GM10266 (cell line): ENCODE measurements around the gene HYOU1.
"Not testable (repeated sequence)": the region's sequence is repeated elsewhere in the genome, so short reads cannot be mapped to it uniquely, and the experiment has no call there.

Experiments
- DNase-seq: peaks from one replicate; pipeline ENCODE4 v3.0.0; 2012; ENCODE audit errors: extremely low spot score
- TF ChIP-seq, protein P1 (sequence below): IDR thresholded peaks from 2 replicates; pipeline ENCODE4 v1.5.1; 2012; ENCODE audit warnings: mild to moderate bottlenecking, low read depth; ENCODE audit not compliant: control insufficient read depth, insufficient read depth; ENCODE audit errors: missing control alignments

The HYOU1 gene, protein sequence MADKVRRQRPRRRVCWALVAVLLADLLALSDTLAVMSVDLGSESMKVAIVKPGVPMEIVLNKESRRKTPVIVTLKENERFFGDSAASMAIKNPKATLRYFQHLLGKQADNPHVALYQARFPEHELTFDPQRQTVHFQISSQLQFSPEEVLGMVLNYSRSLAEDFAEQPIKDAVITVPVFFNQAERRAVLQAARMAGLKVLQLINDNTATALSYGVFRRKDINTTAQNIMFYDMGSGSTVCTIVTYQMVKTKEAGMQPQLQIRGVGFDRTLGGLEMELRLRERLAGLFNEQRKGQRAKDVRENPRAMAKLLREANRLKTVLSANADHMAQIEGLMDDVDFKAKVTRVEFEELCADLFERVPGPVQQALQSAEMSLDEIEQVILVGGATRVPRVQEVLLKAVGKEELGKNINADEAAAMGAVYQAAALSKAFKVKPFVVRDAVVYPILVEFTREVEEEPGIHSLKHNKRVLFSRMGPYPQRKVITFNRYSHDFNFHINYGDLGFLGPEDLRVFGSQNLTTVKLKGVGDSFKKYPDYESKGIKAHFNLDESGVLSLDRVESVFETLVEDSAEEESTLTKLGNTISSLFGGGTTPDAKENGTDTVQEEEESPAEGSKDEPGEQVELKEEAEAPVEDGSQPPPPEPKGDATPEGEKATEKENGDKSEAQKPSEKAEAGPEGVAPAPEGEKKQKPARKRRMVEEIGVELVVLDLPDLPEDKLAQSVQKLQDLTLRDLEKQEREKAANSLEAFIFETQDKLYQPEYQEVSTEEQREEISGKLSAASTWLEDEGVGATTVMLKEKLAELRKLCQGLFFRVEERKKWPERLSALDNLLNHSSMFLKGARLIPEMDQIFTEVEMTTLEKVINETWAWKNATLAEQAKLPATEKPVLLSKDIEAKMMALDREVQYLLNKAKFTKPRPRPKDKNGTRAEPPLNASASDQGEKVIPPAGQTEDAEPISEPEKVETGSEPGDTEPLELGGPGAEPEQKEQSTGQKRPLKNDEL

DNA sequence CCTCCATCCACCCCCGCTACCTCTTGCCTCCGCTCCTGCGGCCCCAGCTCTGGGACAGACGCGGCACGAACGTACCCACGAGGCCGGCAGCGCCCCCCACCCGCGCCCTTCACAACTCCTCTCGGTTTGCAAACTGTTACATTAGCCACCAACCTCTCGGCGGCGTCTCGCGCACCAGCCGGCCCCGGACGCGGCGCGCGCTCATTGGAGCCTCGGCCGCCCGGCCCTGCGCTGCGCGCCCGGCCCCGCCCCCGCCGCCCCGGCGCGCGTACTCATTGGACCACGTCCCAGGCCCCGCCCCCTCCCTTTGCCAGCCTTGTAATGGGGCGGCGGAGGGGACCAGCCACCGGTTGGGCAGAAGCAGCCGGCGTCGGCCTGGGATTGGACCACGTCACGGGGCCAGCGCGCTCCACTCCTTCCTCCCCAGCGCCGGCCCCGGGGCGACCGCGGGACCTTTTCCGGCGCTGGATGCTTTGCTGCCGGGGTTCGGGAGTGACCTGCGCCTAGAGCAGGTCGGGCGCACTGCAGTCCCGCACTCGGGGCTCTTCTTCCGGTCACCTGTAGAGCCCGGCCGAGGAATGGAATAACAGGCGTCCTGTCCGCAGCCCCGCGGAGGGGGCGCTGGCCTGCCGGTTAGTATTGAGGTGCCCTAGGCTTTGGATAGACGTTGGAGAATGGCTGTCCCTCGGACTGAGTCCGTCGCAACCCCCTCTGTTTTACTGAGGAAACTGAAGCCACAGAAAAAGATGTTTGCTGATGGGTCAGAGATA, at the start of gene HYOU1:
Gene HYOU1, minus strand, starts transcription at position 206 of the 770 bp plus-strand sequence. CDS start 1,045 bp downstream, outside the sequence.
- peak; percentile 99 for DNase-seq
- TF ChIP-seq, protein P1, sequence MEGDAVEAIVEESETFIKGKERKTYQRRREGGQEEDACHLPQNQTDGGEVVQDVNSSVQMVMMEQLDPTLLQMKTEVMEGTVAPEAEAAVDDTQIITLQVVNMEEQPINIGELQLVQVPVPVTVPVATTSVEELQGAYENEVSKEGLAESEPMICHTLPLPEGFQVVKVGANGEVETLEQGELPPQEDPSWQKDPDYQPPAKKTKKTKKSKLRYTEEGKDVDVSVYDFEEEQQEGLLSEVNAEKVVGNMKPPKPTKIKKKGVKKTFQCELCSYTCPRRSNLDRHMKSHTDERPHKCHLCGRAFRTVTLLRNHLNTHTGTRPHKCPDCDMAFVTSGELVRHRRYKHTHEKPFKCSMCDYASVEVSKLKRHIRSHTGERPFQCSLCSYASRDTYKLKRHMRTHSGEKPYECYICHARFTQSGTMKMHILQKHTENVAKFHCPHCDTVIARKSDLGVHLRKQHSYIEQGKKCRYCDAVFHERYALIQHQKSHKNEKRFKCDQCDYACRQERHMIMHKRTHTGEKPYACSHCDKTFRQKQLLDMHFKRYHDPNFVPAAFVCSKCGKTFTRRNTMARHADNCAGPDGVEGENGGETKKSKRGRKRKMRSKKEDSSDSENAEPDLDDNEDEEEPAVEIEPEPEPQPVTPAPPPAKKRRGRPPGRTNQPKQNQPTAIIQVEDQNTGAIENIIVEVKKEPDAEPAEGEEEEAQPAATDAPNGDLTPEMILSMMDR, result peak; percentile 28

DNA sequence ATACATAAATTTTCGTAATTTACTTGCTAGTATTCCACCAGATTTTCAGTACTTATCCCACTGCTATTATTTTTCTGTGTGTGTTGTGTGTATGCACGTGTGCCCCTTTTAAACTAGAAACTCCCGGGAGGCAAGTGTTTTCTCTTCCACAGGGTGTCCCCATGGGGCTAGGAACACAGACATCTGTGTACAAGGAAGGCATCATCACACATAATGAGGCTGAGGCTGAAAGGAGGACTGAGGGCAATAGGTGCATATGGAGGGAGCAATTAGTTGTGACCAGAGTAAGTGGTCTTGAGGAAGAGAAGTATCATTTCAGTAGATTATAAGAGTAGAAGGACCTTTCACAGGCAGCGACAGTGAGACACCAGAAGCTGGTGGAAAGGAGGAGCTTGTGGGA, 46.8 kb upstream of the HYOU1 start:
- no peak for DNase-seq
- TF ChIP-seq, protein P1, result peak; percentile 13

DNA sequence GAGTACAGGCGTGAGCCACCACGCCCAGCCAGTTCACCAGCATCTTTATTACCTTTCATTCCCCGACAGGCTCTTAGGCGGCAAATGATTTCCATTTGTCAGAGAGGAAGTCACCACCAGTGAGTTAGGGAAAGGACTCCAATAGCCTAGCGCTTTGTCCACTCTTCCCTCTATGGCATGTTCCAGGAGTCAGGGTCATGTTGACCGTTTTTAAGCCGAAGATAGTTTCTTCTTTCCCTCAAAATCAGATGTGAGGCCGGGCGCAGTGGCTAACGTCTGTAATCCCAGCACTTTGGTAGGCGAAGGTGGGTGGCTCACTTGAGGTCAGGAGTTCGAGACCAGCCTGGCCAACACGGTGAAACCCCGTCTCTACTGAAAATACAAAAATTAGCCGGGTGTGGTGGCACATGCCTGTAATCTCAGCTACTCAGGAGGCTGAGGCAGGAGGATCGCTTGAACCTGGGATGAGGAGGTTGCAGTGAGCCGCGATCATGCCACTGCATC, 46.2 kb upstream of the HYOU1 start:
- not testable (repeated sequence) for DNase-seq

DNA sequence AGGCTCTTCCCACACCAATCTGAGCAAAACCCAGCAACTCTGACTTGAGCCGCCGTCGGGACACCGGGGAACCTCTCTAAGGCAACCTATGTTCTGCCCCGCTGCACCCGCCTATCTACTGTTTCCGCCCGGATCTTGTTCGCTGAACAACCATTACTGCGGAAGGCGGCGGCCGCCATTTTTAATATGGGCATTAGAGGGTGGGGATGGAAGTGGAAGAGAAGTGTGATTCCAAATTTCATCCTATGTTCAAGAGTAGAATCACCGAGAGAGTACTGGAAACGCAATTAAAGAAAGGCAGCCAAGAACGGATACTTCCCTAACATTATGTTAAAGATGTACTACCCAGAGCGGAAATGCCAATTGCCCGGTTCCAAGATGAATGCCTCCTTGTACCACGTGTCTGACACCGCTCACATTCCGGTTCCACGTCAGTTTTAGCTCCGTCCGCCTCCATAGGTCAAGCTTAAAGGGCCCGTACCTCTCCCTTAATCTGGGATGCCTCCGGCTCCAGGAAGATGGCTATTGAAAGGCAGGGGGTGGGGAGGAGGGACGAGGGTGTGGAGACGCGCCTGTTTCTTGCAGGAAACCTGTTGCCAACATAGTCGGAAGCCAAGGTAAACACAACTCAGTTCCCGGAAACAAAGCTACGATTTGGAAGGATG, 44.9 kb upstream of the HYOU1 start, which contains the start of gene DPAGT1:
Gene DPAGT1, minus strand, starts transcription at position 95 of the 665 bp plus-strand sequence. CDS start 198 bp downstream, outside the sequence.
- TF ChIP-seq, protein P1, result no peak
- DNase-seq, result peak; percentile 81

DNA sequence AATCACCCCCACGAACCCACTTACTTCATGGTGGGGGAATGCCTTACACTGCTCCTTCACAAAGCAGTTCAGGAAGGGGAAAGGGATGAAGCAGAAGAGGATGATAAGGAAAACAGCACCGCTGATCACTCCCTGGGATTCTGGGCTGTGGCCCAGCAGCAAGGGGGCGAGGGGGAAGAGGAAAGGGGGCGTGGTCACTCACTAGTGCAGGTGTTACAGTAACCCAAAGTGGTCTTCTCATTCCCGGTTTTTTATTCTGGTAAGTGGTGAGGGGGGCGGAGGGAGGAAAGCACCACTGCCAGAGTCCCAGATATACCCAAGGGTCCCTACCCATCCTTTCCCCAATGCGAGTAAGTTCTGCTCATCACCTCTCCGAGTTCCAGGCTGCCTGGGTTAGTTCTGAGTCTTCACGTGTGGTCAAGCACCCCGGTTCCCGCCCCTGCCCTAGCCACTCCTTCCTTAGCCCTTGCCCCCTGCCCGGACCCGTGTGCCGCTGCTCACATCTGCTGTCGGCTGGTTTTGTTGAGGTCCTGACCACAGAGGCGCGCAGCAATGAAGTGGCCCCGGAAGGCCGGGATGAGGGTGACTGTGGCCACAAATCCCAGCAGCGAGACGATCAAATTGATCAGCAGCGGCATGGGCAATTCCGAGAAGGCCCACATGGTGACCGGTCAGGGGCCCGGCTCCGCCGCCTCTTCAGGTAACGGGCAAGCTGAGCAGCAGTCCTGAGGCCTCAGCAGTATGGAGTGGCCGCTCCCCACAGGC, 44.2 kb upstream of the HYOU1 start:
- DNase-seq, result no peak
- TF ChIP-seq, protein P1, result no peak

DNA sequence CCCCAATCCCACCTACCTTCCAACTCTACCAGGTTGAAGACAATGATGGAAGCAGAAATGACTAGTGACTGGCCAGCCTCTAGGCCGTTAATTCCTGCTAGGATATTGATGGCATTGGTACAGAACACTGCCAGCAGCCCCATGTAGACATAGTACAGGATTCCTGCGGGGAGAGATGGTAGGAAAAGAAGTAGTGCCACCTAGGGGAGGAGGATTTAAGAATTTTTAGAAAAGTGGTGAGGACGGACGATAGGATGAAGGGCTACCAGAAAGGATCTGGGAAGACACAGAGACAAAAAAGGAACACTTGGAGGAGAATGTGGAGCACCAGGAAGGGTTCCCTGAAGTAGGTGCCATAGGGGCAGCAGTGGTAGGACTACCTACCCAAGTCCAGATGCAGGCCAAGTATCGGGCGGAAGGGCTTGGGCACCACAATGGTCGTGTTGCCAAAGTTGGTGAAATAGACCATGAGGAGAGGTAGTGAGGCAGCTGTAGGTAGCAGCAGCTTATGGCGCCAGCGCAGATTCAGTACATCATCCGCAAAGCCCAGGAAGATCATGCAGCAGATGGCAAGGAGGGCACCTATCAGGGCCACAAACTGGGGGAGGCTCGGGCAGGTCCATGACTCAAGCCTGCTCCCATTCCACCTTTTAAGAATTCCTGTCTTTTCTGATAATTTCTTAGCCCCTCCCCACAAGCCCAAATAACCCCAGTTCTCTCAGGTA, 43.4 kb upstream of the HYOU1 start:
- TF ChIP-seq, protein P1, result peak; percentile 40

More for the DNA sequence above, 43.4 kb upstream of the HYOU1 start:
- no peak for DNase-seq
